HCT116 (cell line): ENCODE results near the gene ZSCAN2.

ENCODE experiments used
- EZH2phosphoT487 ChIP-seq: fragments of 200-600 bp; IDR thresholded peaks from 2 replicates; pipeline ENCODE4 v1.6.1; 2018; ENCODE audit warnings: antibody characterized with exemption, borderline replicate concordance
- POLR2A ChIP-seq: IDR thresholded peaks from 2 replicates; pipeline ENCODE4 v1.7.0; 2011; ENCODE audit warnings: borderline replicate concordance; ENCODE audit not compliant: insufficient read depth, insufficient read length; ENCODE audit errors: extremely low read depth
- SP1 ChIP-seq: IDR thresholded peaks from 2 replicates; pipeline ENCODE4 v1.6.1; 2012; ENCODE audit warnings: low read depth
- ZNF274 ChIP-seq: fragments of 200-500 bp; sonication (Bioruptor generic); IDR thresholded peaks from 2 replicates; pipeline ENCODE4 v1.6.1; 2014; ENCODE audit warnings: mild to moderate bottlenecking, low read depth, low read length, inconsistent platforms
- TF ChIP-seq, protein P1 (sequence below), 3 experiments: fragments of 200-600 bp in 1 of 3; sonication (generic) in 1 of 3; IDR thresholded peaks in 2 of 3; conservative IDR thresholded peaks in 1 of 3; 2 replicates each; pipeline ENCODE4 v1.5.1; 2012 to 2017; ENCODE audit warnings: low read depth in 2 of 3, low read length in 2 of 3, antibody characterized with exemption in 1 of 3, borderline replicate concordance in 1 of 3, control low read depth in 1 of 3, mild to moderate bottlenecking in 1 of 3, mixed read lengths in 1 of 3, mixed run types in 1 of 3, moderate library complexity in 1 of 3; ENCODE audit not compliant: insufficient read depth in 1 of 3

GRCh38 chr15:84629033-84629432, 28.2 kb downstream of the ZSCAN2 start:
- TF ChIP-seq ZNF274 = no peak
- no peak for TF ChIP-seq POLR2A
- TF ChIP-seq, protein P1, sequence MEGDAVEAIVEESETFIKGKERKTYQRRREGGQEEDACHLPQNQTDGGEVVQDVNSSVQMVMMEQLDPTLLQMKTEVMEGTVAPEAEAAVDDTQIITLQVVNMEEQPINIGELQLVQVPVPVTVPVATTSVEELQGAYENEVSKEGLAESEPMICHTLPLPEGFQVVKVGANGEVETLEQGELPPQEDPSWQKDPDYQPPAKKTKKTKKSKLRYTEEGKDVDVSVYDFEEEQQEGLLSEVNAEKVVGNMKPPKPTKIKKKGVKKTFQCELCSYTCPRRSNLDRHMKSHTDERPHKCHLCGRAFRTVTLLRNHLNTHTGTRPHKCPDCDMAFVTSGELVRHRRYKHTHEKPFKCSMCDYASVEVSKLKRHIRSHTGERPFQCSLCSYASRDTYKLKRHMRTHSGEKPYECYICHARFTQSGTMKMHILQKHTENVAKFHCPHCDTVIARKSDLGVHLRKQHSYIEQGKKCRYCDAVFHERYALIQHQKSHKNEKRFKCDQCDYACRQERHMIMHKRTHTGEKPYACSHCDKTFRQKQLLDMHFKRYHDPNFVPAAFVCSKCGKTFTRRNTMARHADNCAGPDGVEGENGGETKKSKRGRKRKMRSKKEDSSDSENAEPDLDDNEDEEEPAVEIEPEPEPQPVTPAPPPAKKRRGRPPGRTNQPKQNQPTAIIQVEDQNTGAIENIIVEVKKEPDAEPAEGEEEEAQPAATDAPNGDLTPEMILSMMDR (IDR thresholded peaks at IDR 0.05 in 2 of 3, conservative IDR thresholded peaks at IDR 0.05 in 1 of 3; ENCODE audit: borderline replicate concordance in 1 of 3, insufficient read depth in 1 of 3, low read depth in 2 of 3, low read length in 2 of 3) = no peak
- no peak for TF ChIP-seq EZH2phosphoT487
- TF ChIP-seq SP1 = no peak
